Esophagus squamous epithelium (tissue), 4 donors: ENCODE data around the gene SLC2A13.

Experiments
- POLR2A ChIP-seq, 4 donors: fragments of 450-650 bp; IDR thresholded peaks; one replicate each; pipeline ENCODE4 v1.6.1; 2017; ENCODE audit warnings: antibody characterized with exemption in 4 of 4, mild to moderate bottlenecking in 4 of 4, moderate library complexity in 3 of 4
- TF ChIP-seq, protein P1 (sequence below), 6 experiments: fragments of 450-650 bp in 4 of 6; fragments of 200-600 bp in 2 of 6; sonication (generic) in 2 of 6; IDR thresholded peaks; one replicate each; pipeline ENCODE4 v1.5.1; 2016 to 2019; ENCODE audit warnings: antibody characterized with exemption in 6 of 6, mild to moderate bottlenecking in 4 of 6, moderate library complexity in 4 of 6

GRCh38 chr12:39860695-39861094, 245.2 kb downstream of the SLC2A13 start:
- TF ChIP-seq, protein P1, sequence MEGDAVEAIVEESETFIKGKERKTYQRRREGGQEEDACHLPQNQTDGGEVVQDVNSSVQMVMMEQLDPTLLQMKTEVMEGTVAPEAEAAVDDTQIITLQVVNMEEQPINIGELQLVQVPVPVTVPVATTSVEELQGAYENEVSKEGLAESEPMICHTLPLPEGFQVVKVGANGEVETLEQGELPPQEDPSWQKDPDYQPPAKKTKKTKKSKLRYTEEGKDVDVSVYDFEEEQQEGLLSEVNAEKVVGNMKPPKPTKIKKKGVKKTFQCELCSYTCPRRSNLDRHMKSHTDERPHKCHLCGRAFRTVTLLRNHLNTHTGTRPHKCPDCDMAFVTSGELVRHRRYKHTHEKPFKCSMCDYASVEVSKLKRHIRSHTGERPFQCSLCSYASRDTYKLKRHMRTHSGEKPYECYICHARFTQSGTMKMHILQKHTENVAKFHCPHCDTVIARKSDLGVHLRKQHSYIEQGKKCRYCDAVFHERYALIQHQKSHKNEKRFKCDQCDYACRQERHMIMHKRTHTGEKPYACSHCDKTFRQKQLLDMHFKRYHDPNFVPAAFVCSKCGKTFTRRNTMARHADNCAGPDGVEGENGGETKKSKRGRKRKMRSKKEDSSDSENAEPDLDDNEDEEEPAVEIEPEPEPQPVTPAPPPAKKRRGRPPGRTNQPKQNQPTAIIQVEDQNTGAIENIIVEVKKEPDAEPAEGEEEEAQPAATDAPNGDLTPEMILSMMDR (IDR thresholded peaks at IDR 0.05): no peak
- no peak for TF ChIP-seq POLR2A (IDR thresholded peaks at IDR 0.05)
